Fibroblast of skin of left biceps (primary cell): ENCODE measurements around the gene NAIF1.
A peak's percentile ranks its signal among the peaks of the same experiment; 100 is the strongest.
"Not testable (repeated sequence)": the region's sequence is repeated elsewhere in the genome, so short reads cannot be mapped to it uniquely, and the experiment has no call there.

Experiments
- DNase-seq, 2 experiments: peaks; one replicate each; pipeline ENCODE4 v3.0.0-alpha.2; 2013; ENCODE audit warnings: low read depth in 2 of 2

The NAIF1 gene

GRCh38 chr9:128087262-128087661 lies 20.1 kb upstream of the NAIF1 start:
- no peak for DNase-seq

DNA sequence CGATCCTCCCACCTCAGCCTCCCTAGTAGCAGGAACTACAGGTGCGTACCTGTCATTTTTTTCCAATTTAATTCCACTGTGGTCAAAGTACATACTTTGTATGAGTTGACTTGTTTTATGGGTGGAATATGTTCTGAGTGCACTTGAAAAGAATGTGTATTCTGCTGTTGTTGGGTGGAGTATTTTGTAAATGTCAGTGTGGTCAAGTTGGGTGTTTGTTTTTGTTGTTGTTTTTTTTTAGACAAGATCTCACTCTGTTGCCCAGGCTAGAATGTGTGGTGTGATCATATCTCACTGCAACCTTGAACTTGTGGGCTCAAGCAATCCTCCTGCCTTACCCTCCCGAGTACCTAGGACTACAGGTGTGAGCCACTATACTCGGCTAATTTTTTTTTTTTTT lies 18.8 kb upstream of the NAIF1 start:
- no peak for DNase-seq

DNA sequence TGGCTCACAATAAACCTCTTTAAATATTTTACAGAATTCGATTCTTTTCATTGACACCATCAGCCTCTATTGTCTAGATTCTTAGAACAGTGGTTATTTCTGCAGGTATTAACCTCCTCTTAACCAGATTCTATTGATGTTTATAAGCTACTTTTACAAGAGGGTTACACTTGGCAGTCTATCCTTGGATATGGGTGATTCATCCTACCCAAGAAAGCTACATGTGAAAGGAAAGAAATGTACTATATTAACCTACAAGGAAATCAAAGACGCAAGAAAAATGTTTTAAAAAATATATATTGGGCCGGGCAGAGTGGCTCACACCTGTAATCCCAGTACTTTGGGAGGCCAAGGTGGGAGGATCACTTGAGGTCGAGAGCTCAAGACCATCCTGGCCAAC lies 17.6 kb upstream of the NAIF1 start:
- DNase-seq, result no peak

DNA sequence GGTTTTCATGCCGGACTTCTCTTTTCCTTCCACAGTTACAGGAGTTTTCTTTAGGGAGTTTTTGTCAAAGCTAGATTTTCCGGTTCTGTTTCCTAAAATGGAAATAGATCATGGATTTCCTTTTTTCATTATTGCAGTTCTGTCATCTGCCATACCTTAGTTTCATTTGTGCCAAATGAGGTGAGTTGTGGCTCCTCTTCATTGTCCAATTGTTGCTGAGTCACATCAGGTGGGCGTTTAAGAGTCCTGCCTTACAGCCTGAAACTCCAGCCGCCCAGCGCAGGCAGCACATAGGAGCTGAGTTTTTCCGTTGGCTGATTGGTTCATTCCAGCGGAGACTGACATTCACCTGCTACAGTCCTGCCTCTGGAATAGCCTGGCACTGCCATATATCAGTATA lies 15.0 kb upstream of the NAIF1 start:
- DNase-seq, result no peak

- DNase-seq, result peak; percentile 53 to 59
Measured at GRCh38 chr9:128081056-128081455, 13.9 kb upstream of the NAIF1 start.

DNA sequence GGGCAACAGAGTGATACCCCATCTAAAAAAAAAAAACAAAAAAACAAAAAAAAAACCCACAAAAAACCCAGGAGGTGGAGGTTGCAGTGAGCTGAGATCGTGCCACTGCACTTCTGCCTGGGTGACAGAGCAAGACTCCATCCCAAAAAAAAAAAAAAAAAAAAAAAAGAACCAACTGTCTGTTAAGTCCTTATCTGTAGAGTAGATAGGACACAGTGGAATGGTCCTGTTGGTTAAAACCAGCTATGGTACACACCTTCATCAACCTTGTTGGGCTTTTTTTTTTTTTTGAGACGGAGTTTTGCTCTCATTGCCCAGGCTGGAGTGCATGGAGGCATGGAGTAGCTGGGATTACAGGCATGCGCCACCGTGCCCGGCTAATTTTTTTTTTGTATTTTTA lies 13.1 kb upstream of the NAIF1 start:
- no peak for DNase-seq

GRCh38 chr9:128078504-128079434 lies 11.6 kb upstream of the NAIF1 start:
- DNase-seq, result no peak

- DNase-seq, result no peak
Measured at GRCh38 chr9:128077847-128078503, 10.9 kb upstream of the NAIF1 start.

- no peak for DNase-seq
Measured at GRCh38 chr9:128073253-128073886, 6.2 kb upstream of the NAIF1 start.

GRCh38 chr9:128072144-128073021 lies 5.3 kb upstream of the NAIF1 start:
- no peak for DNase-seq

DNA sequence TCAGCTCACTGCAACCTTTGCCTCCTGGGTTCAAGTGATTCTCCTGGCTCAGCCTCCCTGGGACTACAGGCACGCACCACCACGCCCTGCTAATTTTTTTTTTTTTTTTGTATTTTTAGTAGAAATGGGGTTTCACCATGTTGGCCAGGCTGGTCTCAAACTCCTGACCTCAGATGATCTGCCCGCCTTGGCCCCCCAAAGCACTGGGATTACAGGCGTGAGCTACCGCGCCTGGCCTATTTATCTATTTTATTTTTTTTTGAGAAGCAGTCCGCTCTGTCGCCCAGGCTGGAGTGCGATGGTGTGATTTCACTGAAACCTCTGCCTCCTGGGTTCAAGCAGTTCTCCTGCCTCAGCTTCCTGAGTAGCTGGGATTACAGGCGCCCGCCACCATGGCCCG lies 4.4 kb upstream of the NAIF1 start:
- not testable (repeated sequence) for DNase-seq

GRCh38 chr9:128070874-128071273 lies 3.8 kb upstream of the NAIF1 start:
- DNase-seq, result no peak

DNA sequence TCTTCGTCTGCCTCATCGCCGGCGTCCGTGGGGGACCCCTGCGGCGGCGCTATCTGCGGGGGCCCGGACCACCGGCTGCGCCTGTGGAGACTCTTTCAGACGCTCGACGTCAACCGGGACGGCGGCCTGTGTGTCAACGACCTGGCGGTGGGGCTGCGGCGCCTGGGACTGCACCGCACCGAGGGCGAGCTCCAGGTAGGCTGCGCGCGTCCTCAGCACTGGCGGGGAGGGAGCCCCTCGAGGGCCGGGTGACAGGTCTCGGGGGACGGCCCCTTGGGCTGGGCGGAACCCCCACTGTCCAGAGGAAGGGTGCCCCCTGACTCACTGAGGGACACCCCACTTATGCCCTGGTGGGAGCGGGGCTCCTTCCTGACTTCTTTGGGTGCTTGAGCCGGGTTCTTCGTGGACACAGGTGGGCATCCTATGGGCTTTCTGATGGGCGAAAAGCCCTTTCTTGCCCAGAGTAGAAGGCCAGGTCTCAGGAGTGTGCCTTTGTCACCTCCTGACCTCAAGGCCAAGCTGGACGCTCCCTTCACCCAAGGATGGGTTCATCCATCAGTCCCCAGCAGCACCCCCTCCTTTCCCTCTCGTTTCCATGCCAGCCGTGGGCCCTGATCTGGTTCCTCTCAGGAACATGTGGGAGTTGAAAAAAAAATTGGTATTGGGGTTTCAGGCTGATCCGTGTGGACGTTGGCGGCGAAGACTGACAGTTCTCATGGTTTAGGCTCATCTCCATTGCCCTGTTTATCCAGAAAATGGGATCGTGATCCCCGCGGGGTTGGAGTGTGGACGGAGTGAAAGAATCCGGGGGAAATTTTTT lies 1.5 kb upstream of the NAIF1 start:
- DNase-seq, result no peak

GRCh38 chr9:128067645-128068385 lies 695 bp upstream of the NAIF1 start, which contains the start of gene SLC25A25:
TSS of gene SLC25A25 (plus strand) at chr9:128068232. CDS start at chr9:128068320, 88 bp downstream.
- peak; percentile 98 for DNase-seq

DNA sequence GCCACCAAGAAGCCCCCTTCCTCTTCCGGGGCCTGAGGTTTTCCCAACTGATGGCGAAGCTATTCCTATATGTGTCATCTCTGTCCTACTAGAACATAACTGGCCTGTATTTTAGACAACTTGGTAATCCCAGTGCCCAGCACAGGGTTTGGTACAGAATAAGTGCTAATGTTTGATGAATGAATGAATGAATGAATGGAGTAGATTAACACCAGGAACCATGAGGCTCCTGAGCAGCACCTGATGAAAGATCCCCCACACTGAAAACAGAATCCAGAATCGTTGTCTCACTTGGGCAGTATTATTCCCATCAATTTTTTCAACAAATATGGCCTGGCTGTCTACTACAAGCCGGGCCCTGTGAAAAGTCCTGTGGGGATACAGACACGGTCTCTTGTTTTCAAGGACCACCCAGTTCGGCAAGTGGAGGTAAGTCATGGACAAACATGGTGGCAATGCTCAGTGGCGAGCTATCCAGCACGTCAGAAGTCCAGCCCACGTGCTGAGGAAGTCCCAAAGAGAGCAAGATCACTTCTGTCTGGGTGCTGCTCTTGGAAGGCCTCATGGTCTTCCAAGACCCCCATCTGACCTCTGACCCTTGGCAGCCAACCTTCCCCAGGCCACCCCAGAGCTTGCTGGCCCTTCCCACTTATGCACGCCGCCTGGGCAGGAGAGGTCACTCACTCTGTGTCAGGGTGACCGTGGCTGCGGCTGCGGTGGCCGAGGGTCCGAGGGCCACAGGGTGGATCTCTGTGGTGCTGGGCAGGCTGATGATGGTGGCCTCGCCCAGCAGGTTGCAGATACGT lies 1.0 kb downstream of the NAIF1 start:
- no peak for DNase-seq

DNA sequence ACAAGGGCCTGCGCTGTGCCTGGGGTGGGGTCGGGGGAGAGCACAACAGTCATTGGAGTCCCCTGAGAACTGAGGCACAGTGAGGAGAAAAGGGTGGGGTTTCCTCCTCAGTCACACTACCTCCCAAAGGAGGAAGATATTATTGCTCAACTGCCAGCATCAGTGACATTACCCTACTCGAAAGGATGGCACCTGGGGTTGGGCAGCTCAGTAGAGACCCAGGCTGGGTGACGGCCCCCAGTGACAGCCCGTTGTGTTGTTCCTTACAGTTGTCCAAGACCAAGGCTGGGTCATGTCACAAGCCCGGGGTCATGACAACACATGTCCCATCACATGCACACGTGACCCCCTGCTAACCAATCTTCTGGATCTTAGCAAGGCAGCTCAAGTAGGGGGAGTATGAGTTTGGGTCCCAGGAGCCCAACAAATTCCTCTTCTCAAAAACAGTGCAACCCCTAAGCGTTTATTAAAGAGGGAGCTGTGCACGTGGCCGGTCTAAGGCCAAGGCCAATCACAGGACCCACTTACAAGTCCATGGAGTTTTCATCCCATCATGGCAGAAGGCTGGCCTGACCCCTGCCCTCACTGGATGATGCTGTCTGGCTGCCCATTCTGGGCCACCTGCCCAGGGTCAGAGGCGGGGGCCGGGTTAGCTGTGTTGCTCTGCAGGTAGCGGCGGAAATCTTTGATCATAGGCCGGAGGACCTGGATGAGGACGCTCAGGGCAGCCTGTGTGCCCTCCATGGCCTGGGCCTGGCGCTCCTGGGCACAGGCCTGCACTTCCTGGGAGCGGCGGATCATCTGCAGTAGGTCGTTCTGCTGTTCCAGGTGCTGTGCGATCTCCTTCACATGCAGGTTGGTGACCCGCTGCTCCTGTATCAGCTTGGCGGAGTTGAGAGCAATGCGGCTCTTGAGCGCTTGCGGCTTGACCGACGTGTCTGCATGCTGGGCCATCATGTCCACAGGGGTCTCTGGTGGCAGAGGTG lies 4.0 kb downstream of the NAIF1 start:
- DNase-seq, result no peak

DNA sequence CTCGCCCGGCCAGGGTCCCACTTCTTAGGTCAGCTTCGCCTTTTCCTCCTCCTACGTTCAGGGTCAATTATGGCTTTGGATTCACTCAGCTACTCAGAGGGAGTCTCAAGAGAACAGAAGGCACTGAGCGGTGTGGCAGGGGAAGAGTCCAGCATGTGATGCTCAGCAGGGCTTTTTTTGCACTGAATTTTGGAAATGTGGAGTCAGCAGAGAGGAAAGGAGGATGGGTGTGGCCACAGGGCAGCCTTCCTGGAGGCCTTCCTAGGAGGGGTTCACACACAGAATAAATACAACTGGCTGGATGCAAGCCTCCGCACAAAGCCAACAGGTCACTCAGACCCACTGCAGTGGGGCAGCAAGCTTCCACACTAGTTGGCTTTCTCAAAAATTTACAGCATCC lies 4.8 kb downstream of the NAIF1 start:
- DNase-seq, result no peak
